PC-3 (cell line): ENCODE results near the gene NDUFA3.

ENCODE experiments used
- EZH2 ChIP-seq: fragments of 300-600 bp; sonication (generic); IDR thresholded peaks from one replicate; pipeline ENCODE4 v1.6.1; 2017; ENCODE audit warnings: antibody characterized with exemption, mild to moderate bottlenecking, low read length; ENCODE audit not compliant: unreplicated experiment
- EZH2phosphoT487 ChIP-seq: fragments of 300-600 bp; sonication (generic); IDR thresholded peaks from 2 replicates; pipeline ENCODE4 v1.6.1; 2018; ENCODE audit warnings: mild to moderate bottlenecking, antibody characterized with exemption, low read length, borderline replicate concordance
- TF ChIP-seq, protein P1 (sequence below): fragments of 300-600 bp; sonication (generic); conservative IDR thresholded peaks from 2 replicates; pipeline ENCODE4 v1.5.1; 2017; ENCODE audit warnings: antibody characterized with exemption, low read depth, mild to moderate bottlenecking, low read length

DNA sequence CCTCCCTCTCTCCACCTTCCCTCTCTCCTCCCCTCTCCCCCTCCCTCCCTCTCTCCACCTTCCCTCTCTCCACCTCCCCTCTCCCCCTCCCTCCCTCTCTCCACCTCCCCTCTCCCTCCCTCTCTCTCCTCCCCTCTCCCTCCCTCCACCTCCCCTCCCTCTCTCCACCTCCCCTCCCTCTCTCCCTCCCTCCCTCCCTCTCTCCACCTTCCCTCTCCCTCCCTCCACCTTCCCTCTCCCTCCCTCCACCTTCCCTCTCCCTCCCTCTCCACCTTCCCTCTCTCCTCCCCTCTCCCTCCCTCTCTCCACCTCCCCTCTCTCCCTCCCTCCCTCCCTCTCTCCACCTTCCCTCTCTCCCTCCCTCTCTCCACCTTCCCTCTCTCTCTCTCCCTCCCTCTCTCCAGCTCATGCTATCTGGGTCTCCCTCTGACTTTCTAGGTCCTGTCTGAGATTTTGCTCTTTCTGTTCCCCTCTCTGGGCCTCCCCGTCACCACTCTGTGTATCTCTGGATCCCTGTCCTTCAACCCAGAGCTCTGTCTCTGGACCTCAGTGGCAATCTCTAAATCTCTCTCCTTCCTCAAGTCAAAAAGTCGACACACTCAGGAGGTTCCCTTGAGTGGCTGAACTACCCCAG lies 31.4 kb downstream of the NDUFA3 start:
- TF ChIP-seq EZH2phosphoT487 (no peak), EZH2 (no peak)
- TF ChIP-seq, protein P1, sequence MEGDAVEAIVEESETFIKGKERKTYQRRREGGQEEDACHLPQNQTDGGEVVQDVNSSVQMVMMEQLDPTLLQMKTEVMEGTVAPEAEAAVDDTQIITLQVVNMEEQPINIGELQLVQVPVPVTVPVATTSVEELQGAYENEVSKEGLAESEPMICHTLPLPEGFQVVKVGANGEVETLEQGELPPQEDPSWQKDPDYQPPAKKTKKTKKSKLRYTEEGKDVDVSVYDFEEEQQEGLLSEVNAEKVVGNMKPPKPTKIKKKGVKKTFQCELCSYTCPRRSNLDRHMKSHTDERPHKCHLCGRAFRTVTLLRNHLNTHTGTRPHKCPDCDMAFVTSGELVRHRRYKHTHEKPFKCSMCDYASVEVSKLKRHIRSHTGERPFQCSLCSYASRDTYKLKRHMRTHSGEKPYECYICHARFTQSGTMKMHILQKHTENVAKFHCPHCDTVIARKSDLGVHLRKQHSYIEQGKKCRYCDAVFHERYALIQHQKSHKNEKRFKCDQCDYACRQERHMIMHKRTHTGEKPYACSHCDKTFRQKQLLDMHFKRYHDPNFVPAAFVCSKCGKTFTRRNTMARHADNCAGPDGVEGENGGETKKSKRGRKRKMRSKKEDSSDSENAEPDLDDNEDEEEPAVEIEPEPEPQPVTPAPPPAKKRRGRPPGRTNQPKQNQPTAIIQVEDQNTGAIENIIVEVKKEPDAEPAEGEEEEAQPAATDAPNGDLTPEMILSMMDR, result no peak
